ENCODE results near the gene MOB3C. TPM values are rescaled to one million over a fixed set of nuclear protein-coding genes. Genes with fewer than 3 reads are reported as not detected.
A peak's percentile ranks its signal among the peaks of the same experiment; 100 is the strongest.

MOB3C gene
- total RNA-seq, 4 donors from 2014 or later, result 15.1 to 22.3 (median 17.1) TPM

- Histone ChIP-seq H3K27ac (no peak overlapping the region), H3K9me3 (no peaks in the 10 kb centered on the region), H3K4me1 (peaks cover 0 to 57% (median 13%) of the 10 kb centered on the region in 4 donors), H3K4me3 (no peak overlapping the region), H3K27me3 (no peaks in the 10 kb centered on the region), H3K36me3 (no peaks in the 10 kb centered on the region)
- no peak for TF ChIP-seq POLR2A (IDR thresholded peaks at IDR 0.05)
- TF ChIP-seq CTCF (IDR thresholded peaks at IDR 0.05), result no peak
- TF ChIP-seq EP300 (IDR thresholded peaks at IDR 0.05), result no peak
- WGBS, 2 donors, result 82 to 89% methylated on average over 9 of the region's 9 CpGs
- no peak for DNase-seq (ENCODE audit: low spot score in 2 of 2)
Measured at GRCh38 chr1:46599059-46599970, 17.3 kb downstream of the MOB3C start.

GRCh38 chr1:46596846-46597245, 19.8 kb downstream of the MOB3C start:
- TF ChIP-seq EP300 (IDR thresholded peaks at IDR 0.05), result no peak
- no peak for TF ChIP-seq POLR2A (IDR thresholded peaks at IDR 0.05)
- TF ChIP-seq CTCF (IDR thresholded peaks at IDR 0.05), result no peak
- Histone ChIP-seq H3K36me3 (peaks cover 0 to 17% (median 11%) of the 10 kb centered on the region in 3 donors), H3K27me3 (no peaks in the 10 kb centered on the region), H3K9me3 (no peaks in the 10 kb centered on the region), H3K4me3 (no peak overlapping the region), H3K4me1 (peaks cover 0 to 41% (median 4%) of the 10 kb centered on the region in 4 donors), H3K27ac (no peak overlapping the region)
- DNase-seq (ENCODE audit: low spot score in 2 of 2), result no peak
- 76 to 91% methylated on average over 3 of the region's 3 CpGs for WGBS, 2 donors

GRCh38 chr1:46596036-46596435, 20.6 kb downstream of the MOB3C start:
- no peaks in the 10 kb centered on the region for H3K27me3 ChIP-seq
- no peak for DNase-seq (ENCODE audit: low spot score in 2 of 2)
- peaks cover 0 to 25% (median 14%) of the 10 kb centered on the region in 3 donors for H3K36me3 ChIP-seq
- H3K27ac ChIP-seq, result peak overlapping the region in 3 of 4 donors; percentile 47 to 66 (median 62)
- 100% methylated on average over 1 of the region's 1 CpG for WGBS, 2 donors
- no peaks in the 10 kb centered on the region for H3K9me3 ChIP-seq
- no peak for TF ChIP-seq POLR2A (IDR thresholded peaks at IDR 0.05)
- TF ChIP-seq EP300 (IDR thresholded peaks at IDR 0.05), result no peak
- TF ChIP-seq CTCF (IDR thresholded peaks at IDR 0.05), result no peak
- peaks cover 0 to 33% (median 4%) of the 10 kb centered on the region in 4 donors for H3K4me1 ChIP-seq
- no peak overlapping the region for H3K4me3 ChIP-seq

- Histone ChIP-seq H3K9me3 (no peaks in the 10 kb centered on the region), H3K36me3 (peaks cover 0 to 34% (median 15%) of the 10 kb centered on the region in 3 donors), H3K4me3 (no peak overlapping the region), H3K27me3 (no peaks in the 10 kb centered on the region), H3K27ac (peak overlapping the region in 3 of 4 donors; percentile 47 to 66 (median 62)), H3K4me1 (peaks cover 0 to 30% (median 4%) of the 10 kb centered on the region in 4 donors)
- TF ChIP-seq EP300 (IDR thresholded peaks at IDR 0.05) (peak; percentile 74 to 80), POLR2A (IDR thresholded peaks at IDR 0.05) (no peak), CTCF (IDR thresholded peaks at IDR 0.05) (no peak)
- WGBS, 2 donors, result 20 to 23% methylated on average over 3 of the region's 3 CpGs
- peak; percentile 76 to 85 for DNase-seq (ENCODE audit: low spot score in 2 of 2)
Measured at GRCh38 chr1:46595127-46595526, 21.5 kb downstream of the MOB3C start.

GRCh38 chr1:46594063-46594462, 22.5 kb downstream of the MOB3C start:
- no peak overlapping the region for H3K4me3 ChIP-seq
- peaks cover 0 to 25% (median 4%) of the 10 kb centered on the region in 4 donors for H3K4me1 ChIP-seq
- DNase-seq (ENCODE audit: low spot score in 2 of 2), result no peak
- peak overlapping the region in 3 of 4 donors; percentile 46 to 66 (median 62) for H3K27ac ChIP-seq
- 79 to 87% methylated on average over 5 of the region's 5 CpGs for WGBS, 2 donors
- H3K27me3 ChIP-seq, result no peaks in the 10 kb centered on the region
- H3K36me3 ChIP-seq, result peaks cover 0 to 45% (median 15%) of the 10 kb centered on the region in 3 donors
- H3K9me3 ChIP-seq, result no peaks in the 10 kb centered on the region
- TF ChIP-seq CTCF (IDR thresholded peaks at IDR 0.05) (no peak), EP300 (IDR thresholded peaks at IDR 0.05) (peak in 1 of 2 donors; percentile 25), POLR2A (IDR thresholded peaks at IDR 0.05) (no peak)

Data from tibial nerve (tissue), 4 donors.